ENCODE data around the gene SBNO2. TPM values are rescaled to one million over a fixed set of nuclear protein-coding genes. Genes with fewer than 3 reads are reported as not detected.
"Not testable (repeated sequence)": the region's sequence is repeated elsewhere in the genome, so short reads cannot be mapped to it uniquely, and the experiment has no call there.

The SBNO2 gene
- total RNA-seq, 1 experiment from 2014 or later: 22.7 TPM

GRCh38 chr19:1133471-1133929, 40.6 kb downstream of the SBNO2 start:
- peak; percentile 81 for DNase-seq
- Histone ChIP-seq H3K4me3 (peak overlapping the region; percentile 18; the same call in 1 of the 2 replicates), H3K9me3 (no peaks in the 10 kb centered on the region), H3K36me3 (peaks cover 9% of the 10 kb centered on the region), H3K27me3 (no peaks in the 10 kb centered on the region)

DNA sequence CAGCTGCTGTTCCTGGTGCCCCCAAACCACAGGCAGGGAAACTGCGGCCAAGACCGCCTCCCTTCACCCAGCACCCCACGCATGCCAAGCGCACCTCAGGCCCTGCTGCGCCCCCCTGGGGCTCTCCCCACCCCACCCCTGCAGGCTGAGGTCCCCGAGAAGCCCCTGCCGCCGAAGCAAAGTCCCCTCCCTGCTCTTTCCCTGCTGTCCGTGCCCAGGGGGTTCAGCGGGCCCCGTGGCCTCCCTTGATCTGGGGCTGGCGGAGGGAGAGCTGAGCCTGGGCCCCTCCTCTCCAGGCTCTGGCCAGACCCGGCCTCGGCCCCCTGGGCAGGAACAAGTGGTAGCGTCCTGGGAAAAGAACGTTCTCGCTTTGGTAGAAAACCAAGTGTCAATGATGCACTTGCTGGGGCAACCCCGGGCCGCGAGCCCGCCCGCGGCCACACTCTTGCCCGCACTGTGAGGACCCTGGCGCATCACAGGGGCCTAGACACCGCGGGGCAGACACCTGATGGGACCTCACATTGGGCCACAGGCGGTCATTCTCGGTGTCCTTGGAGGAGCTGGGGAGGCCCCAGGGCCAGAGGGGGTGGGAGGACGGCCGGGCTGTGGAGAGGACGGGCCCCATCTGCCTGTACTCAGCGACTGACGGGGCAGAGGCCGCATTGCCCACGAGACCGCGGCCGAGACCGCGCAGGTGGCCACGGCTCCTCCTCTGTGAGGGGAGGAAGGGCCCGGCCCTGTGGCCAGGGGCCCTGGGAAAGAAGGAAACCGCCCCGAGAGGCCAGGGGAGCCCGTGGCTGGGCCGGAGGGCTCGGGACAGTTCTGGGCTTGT, 41.3 kb downstream of the SBNO2 start:
- peak; percentile 32 for DNase-seq
- H3K4me3 ChIP-seq: peak overlapping the region; percentile 63
- H3K36me3 ChIP-seq: peaks cover 9% of the 10 kb centered on the region
- H3K9me3 ChIP-seq: no peaks in the 10 kb centered on the region
- no peaks in the 10 kb centered on the region for H3K27me3 ChIP-seq

DNA sequence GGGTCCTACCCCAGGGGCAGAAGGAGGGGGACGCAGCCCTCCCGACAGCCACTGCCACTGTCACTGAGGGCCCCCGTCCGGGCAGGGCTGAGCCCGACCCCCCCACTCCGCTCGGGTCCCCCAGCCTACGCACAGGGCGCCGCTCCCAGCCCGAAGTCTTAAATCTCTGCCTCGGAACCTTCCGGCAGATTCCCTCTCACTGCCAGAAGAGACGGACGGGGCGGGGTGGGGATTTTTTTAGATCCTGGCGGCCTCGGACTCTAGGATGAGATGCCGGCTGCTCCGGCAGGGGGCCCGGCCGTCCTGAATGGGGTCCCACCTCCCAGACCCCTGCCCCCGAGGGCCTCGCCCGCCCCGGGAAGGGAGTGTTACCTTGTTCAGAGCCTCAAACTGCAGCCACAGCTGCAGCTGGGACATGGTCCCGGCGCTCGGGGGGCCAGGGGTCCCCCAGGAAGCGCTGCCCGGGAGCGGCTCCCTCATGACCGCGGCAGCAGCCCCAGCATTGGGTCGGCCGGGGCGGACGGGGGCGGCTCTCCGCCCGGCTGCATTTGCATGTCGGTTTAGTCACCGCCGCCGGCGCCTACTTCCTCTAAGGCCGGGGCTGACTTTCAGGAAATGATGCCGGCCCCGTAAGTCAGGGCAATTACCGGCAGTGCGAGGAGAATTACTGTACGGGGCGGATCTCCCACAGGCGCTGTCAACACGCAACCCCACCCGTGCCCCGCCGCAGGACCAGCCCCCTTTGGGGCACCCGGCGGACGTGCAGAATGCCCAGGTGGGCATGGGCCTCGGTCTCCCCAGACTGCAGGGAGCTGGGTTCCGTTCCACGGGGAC, 42.1 kb downstream of the SBNO2 start:
- Histone ChIP-seq H3K36me3 (peaks cover 10% of the 10 kb centered on the region), H3K27me3 (no peaks in the 10 kb centered on the region), H3K4me3 (peak overlapping the region; percentile 63), H3K9me3 (no peaks in the 10 kb centered on the region)
- DNase-seq: peak; percentile 84

GRCh38 chr19:1130771-1131717, 43.0 kb downstream of the SBNO2 start:
- Histone ChIP-seq H3K36me3 (peaks cover 12% of the 10 kb centered on the region), H3K9me3 (no peaks in the 10 kb centered on the region), H3K27me3 (no peaks in the 10 kb centered on the region), H3K4me3 (peak overlapping the region; percentile 63)
- DNase-seq: no peak

GRCh38 chr19:1129535-1129934, 44.5 kb downstream of the SBNO2 start:
- Histone ChIP-seq H3K4me3 (no peak overlapping the region), H3K9me3 (no peaks in the 10 kb centered on the region), H3K27me3 (no peaks in the 10 kb centered on the region), H3K36me3 (peaks cover 16% of the 10 kb centered on the region)
- no peak for DNase-seq

GRCh38 chr19:1129084-1129483, 45.0 kb downstream of the SBNO2 start:
- not testable (repeated sequence) for H3K27me3 ChIP-seq, H3K9me3 ChIP-seq, H3K4me3 ChIP-seq, DNase-seq
- H3K36me3 ChIP-seq: peaks cover 13% of the 10 kb centered on the region

GRCh38 chr19:1128106-1128505, 46.0 kb downstream of the SBNO2 start:
- Histone ChIP-seq H3K36me3 (peaks cover 16% of the 10 kb centered on the region), H3K9me3 (no peaks in the 10 kb centered on the region), H3K27me3 (no peaks in the 10 kb centered on the region), H3K4me3 (no peak overlapping the region)
- DNase-seq: no peak

DNA sequence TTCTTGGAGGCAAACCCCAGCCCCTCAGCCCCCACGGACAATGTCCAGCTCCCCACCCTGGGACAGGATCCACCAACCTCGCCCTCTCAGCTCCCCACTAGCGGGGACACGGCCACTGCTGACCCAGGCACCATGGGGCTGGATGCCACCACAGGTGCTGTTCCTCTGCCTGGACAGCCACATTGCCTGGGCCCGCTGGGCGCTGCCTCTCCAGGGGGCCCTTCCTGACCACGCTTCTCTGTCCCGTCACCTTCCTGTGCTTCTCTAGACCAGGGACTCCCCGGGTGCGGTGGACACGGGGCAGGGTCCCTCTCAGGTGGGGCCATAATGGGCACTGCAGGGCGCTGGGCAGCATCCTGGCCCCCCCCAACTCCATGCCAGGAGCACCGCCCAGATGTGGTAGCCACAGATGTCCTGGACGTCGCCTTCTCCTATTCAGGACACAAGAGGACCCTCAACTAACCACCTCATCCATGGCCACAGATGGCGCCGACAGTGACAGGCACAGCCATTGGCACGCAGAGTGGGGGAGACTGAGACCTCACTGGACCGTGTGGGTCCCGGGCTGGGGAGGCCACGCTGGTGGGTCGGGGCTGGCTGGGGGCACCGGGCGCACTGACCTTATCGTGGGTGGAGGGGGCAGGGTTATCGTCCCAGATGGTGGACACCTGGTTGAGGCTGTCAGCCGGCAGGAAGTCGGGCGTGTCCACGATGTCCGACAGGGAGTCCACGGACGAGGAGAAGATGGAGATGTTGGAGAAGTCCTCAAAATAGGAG, 46.9 kb downstream of the SBNO2 start:
- Histone ChIP-seq H3K36me3 (peaks cover 22% of the 10 kb centered on the region), H3K27me3 (no peaks in the 10 kb centered on the region)
- no peak for DNase-seq

DNA sequence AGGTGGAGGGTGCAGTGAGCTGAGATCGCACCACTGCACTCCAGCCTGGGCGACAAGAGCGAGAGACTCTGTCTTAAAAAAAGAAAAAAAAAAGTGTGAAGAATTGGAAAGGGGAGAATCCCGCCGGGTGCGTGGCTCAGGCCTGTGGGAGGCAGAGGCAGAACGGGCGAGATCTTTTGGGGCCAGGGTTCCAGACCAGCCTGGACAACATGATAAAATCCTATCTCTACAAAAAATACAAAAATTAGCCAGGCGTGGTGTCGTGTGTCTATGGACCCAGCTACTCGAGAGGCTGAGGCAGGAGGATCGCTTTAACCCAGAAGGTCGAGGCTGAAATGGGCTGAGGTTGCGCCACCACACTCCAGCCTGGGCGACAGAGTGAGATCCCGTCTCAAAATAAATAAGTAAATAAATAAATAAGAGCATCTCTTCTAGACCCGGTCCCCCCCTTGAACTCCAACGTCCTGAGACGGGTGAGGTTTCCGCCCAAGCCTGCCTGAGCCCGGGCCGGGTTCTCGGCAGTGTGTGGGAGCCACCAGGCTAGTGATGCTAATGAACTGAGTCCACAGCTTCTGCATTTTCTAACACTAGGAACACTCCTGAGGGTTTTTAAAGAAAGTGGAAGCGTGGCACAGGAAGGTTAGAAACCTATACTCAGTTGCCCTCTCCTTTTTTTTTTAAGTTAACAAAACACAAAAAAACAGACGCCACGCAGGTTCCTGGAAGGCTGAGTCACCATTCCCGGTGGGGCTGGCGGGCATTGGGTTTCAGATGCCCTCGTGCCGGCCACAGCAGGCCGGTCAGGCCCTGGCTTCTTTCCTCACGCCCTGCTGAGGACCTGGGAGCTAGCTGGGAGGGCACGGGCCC, 48.2 kb downstream of the SBNO2 start:
- H3K27me3 ChIP-seq: no peaks in the 10 kb centered on the region
- peak; percentile 57 for DNase-seq
- H3K9me3 ChIP-seq: no peaks in the 10 kb centered on the region
- no peak overlapping the region for H3K4me3 ChIP-seq
- H3K36me3 ChIP-seq: peaks cover 30% of the 10 kb centered on the region

More for the DNA sequence above, 46.9 kb downstream of the SBNO2 start:
- no peaks in the 10 kb centered on the region for H3K9me3 ChIP-seq
- no peak overlapping the region for H3K4me3 ChIP-seq

DNA sequence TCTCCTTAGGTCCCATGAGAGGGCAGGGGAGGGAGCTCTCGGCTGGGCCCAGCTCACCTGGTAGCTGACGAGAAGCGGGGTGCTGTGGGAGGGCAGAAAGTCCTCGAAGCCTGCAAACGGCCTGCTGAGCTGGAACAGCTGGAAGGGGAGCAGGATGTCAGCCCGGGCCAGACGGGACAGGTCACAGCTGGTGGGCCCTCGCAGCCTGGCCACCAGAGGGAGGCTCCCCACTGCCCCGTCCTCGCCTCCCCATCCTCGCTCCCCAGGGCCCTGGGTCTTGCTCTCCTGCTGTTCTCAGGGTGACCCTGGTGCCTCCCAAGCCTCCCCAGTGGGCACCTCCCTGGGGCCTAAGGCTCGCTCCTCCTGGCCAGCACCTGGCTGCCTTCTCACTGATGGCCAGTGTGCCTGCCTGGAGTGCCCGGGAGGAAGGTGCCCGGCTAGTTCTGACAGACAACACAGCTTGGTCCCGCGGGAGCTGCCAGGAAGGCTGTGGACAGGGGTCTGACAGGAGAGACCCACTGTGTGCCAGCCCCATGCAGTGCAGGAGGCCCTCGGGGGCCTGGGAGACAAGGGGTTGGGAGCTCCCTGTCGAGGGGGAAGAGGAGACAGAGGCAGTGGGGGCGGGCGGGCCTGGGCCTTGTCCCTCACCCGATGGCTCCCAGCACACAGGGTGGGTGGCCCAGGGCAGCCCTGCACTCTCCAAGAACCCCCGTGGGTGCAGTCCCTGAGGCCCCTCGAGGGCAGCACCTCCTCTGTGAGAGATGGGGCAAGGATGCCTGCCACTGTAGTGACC, 50.0 kb downstream of the SBNO2 start:
- DNase-seq: no peak
- no peaks in the 10 kb centered on the region for H3K9me3 ChIP-seq
- no peaks in the 10 kb centered on the region for H3K27me3 ChIP-seq
- no peak overlapping the region for H3K4me3 ChIP-seq
- H3K36me3 ChIP-seq: peaks cover 40% of the 10 kb centered on the region

DNA sequence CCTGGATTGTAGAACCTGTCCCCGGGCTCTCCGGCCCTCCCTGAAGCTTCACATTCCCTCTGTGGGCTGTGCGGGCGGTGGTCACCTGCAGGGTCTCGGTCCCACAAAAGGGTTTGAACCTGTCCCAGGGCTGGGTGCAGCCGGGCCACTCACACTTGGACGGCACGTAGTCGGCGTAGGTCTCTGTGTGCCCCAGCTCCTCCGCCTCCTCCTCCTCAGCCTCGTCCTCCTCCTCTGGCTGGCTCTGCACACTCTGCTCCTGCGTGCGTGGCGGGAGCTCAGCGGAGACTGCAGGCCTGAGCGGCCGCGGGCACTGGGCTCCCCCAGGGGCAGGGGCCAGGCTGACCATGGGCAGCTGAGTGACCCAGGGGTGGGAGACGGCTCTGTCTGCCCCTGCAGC, 50.7 kb downstream of the SBNO2 start:
- H3K36me3 ChIP-seq: peaks cover 41% of the 10 kb centered on the region
- H3K4me3 ChIP-seq: no peak overlapping the region
- no peaks in the 10 kb centered on the region for H3K9me3 ChIP-seq
- no peak for DNase-seq
- no peaks in the 10 kb centered on the region for H3K27me3 ChIP-seq

- Histone ChIP-seq H3K9me3 (no peaks in the 10 kb centered on the region), H3K36me3 (peaks cover 41% of the 10 kb centered on the region), H3K27me3 (no peaks in the 10 kb centered on the region), H3K4me3 (no peak overlapping the region)
- DNase-seq: peak; percentile 62
Observed at GRCh38 chr19:1122972-1123363, 51.1 kb downstream of the SBNO2 start.

- no peaks in the 10 kb centered on the region for H3K27me3 ChIP-seq
- no peak for DNase-seq
- H3K4me3 ChIP-seq: no peak overlapping the region
- H3K9me3 ChIP-seq: no peaks in the 10 kb centered on the region
- H3K36me3 ChIP-seq: peaks cover 42% of the 10 kb centered on the region
Observed at GRCh38 chr19:1122021-1122971, 51.8 kb downstream of the SBNO2 start.

All from MG63 (cell line).